HEK293 (cell line): ENCODE data around the gene RAB3B.

Source experiments
- CTCF ChIA-PET: fragments of 350-600 bp; formaldehyde crosslinking; extraction: SDS; loops from one replicate; lab custom pipeline; 2021; ENCODE audit warnings: antibody characterized with exemption; lab: Yijun Ruan, JAX
- POLR2A ChIA-PET: fragments of 300-600 bp; formaldehyde crosslinking; extraction: SDS; loops from one replicate; lab custom pipeline; 2020; ENCODE audit warnings: antibody characterized with exemption, inconsistent platforms; lab: Yijun Ruan, JAX
- H3K27ac ChIP-seq: fragments of 200-500 bp; sonication (Bioruptor generic); 2 replicates; pipeline ENCODE4 v1.5.1; 2014; ENCODE audit warnings: low read depth, low read length, control low read depth, inconsistent platforms; ENCODE audit errors: extremely low read depth
- H3K36me3 ChIP-seq, 2 experiments: fragments of 200-500 bp in 1 of 2; sonication (Bioruptor generic) in 1 of 2; 1 replicate in 1 of 2; 2 replicates in 1 of 2; pipeline ENCODE4 v1.5.1; 2014 to 2017; ENCODE audit warnings: inconsistent platforms in 2 of 2, low read length in 2 of 2; ENCODE audit not compliant: control insufficient read depth in 2 of 2, insufficient read depth in 1 of 2
- H3K4me1 ChIP-seq: fragments of 200-500 bp; sonication (Bioruptor generic); 2 replicates; pipeline ENCODE4 v1.5.1; 2014; ENCODE audit warnings: mild to moderate bottlenecking, low read length, inconsistent platforms; ENCODE audit not compliant: control insufficient read depth, insufficient read depth
- H3K4me3 ChIP-seq: 2 replicates; pipeline ENCODE4 v1.5.1; 2011; ENCODE audit warnings: low read depth, mild to moderate bottlenecking, control low read depth, low read length, moderate library complexity
- H3K9me3 ChIP-seq: fragments of 200-500 bp; sonication (Bioruptor generic); 2 replicates; pipeline ENCODE4 v1.5.1; 2014; ENCODE audit warnings: low read depth, low read length, inconsistent platforms; ENCODE audit not compliant: control insufficient read depth, insufficient read depth
- BCL11B ChIP-seq: fragments of 450-650 bp; formaldehyde crosslinking; IDR thresholded peaks from 2 replicates; pipeline ENCODE4 v1.5.1; 2016; ENCODE audit warnings: low read depth, missing biosample characterization, missing genetic modification characterization
- GLI4 ChIP-seq: fragments of 450-650 bp; formaldehyde crosslinking; IDR thresholded peaks from 2 replicates; pipeline ENCODE4 v1.5.1; 2016; ENCODE audit warnings: missing biosample characterization, missing genetic modification characterization
- GLIS1 ChIP-seq: fragments of 450-650 bp; formaldehyde crosslinking; IDR thresholded peaks from 2 replicates; pipeline ENCODE4 v1.5.1; 2016; ENCODE audit warnings: missing biosample characterization, missing genetic modification characterization
- KLF16 ChIP-seq: fragments of 450-650 bp; formaldehyde crosslinking; IDR thresholded peaks from 2 replicates; pipeline ENCODE4 v1.5.1; 2017; ENCODE audit warnings: missing biosample characterization, missing genetic modification characterization
- RBAK ChIP-seq: fragments of 450-650 bp; formaldehyde crosslinking; IDR thresholded peaks from 2 replicates; pipeline ENCODE4 v1.5.1; 2016; ENCODE audit warnings: missing biosample characterization, missing genetic modification characterization
- REPIN1 ChIP-seq: fragments of 450-650 bp; formaldehyde crosslinking; IDR thresholded peaks from 2 replicates; pipeline ENCODE4 v1.5.1; 2017; ENCODE audit warnings: missing biosample characterization, missing genetic modification characterization, low read depth
- SP2 ChIP-seq: fragments of 450-650 bp; formaldehyde crosslinking; IDR thresholded peaks from 2 replicates; pipeline ENCODE4 v1.5.1; 2016; ENCODE audit warnings: missing biosample characterization, missing genetic modification characterization
- TRIM28 ChIP-seq: IDR thresholded peaks from 2 replicates; pipeline ENCODE4 v1.6.1; 2011; ENCODE audit warnings: low read length, control low read depth, borderline replicate concordance
- YY1 ChIP-seq: fragments of 450-650 bp; formaldehyde crosslinking; IDR thresholded peaks from 2 replicates; pipeline ENCODE4 v1.5.1; 2018; ENCODE audit warnings: missing biosample characterization, missing genetic modification characterization
- ZBTB20 ChIP-seq: fragments of 450-650 bp; formaldehyde crosslinking; IDR thresholded peaks from 2 replicates; pipeline ENCODE4 v1.5.1; 2016; ENCODE audit warnings: missing biosample characterization, missing genetic modification characterization
- ZNF112 ChIP-seq: fragments of 450-650 bp; formaldehyde crosslinking; IDR thresholded peaks from 2 replicates; pipeline ENCODE4 v1.5.0; 2017; ENCODE audit warnings: missing biosample characterization, missing genetic modification characterization
- ZNF132 ChIP-seq: fragments of 450-650 bp; formaldehyde crosslinking; IDR thresholded peaks from 2 replicates; pipeline ENCODE4 v1.5.1; 2017; ENCODE audit warnings: missing biosample characterization, missing genetic modification characterization, borderline replicate concordance
- ZNF140 ChIP-seq: fragments of 450-650 bp; formaldehyde crosslinking; IDR thresholded peaks from 2 replicates; pipeline ENCODE4 v1.5.1; 2016; ENCODE audit warnings: missing biosample characterization, missing genetic modification characterization
- ZNF266 ChIP-seq: fragments of 450-650 bp; formaldehyde crosslinking; IDR thresholded peaks from 2 replicates; pipeline ENCODE4 v1.5.1; 2016; ENCODE audit warnings: missing biosample characterization, missing genetic modification characterization, low read depth
- ZNF341 ChIP-seq: fragments of 450-650 bp; formaldehyde crosslinking; IDR thresholded peaks from 2 replicates; pipeline ENCODE4; 2016; ENCODE audit warnings: low read depth, missing biosample characterization, missing genetic modification characterization
- ZNF416 ChIP-seq: fragments of 450-650 bp; formaldehyde crosslinking; IDR thresholded peaks from 2 replicates; pipeline ENCODE4 v1.5.1; 2016; ENCODE audit warnings: missing biosample characterization, missing genetic modification characterization
- ZNF596 ChIP-seq: fragments of 450-650 bp; IDR thresholded peaks from 2 replicates; pipeline ENCODE4 v1.5.0; 2018; ENCODE audit warnings: missing biosample characterization, mild to moderate bottlenecking, missing genetic modification characterization, moderate library complexity
- ZNF610 ChIP-seq: fragments of 450-650 bp; formaldehyde crosslinking; IDR thresholded peaks from 2 replicates; pipeline ENCODE4 v1.5.1; 2016; ENCODE audit warnings: missing biosample characterization, missing genetic modification characterization, borderline replicate concordance
- ZNF658 ChIP-seq: fragments of 450-650 bp; formaldehyde crosslinking; IDR thresholded peaks from 2 replicates; pipeline ENCODE4; 2016; ENCODE audit warnings: missing biosample characterization, missing genetic modification characterization
- ZNF670 ChIP-seq: fragments of 450-650 bp; formaldehyde crosslinking; IDR thresholded peaks from 2 replicates; pipeline ENCODE4 v1.5.1; 2016; ENCODE audit warnings: missing biosample characterization, missing genetic modification characterization, low read depth
- ZSCAN30 ChIP-seq: fragments of 450-650 bp; IDR thresholded peaks from 2 replicates; pipeline ENCODE4 v1.5.1; 2018; ENCODE audit warnings: missing biosample characterization, mild to moderate bottlenecking, missing genetic modification characterization, moderate library complexity
- TF ChIP-seq, protein P1 (sequence below): fragments of 450-650 bp; formaldehyde crosslinking; IDR thresholded peaks from 2 replicates; pipeline ENCODE4 v1.5.1; 2016; ENCODE audit warnings: missing biosample characterization, missing genetic modification characterization, borderline replicate concordance
- TF ChIP-seq, protein P2 (sequence below): fragments of 450-650 bp; formaldehyde crosslinking; IDR thresholded peaks from 2 replicates; pipeline ENCODE4 v1.5.1; 2016; ENCODE audit warnings: missing biosample characterization, missing genetic modification characterization
- TF ChIP-seq, protein P3 (sequence below): fragments of 450-650 bp; formaldehyde crosslinking; IDR thresholded peaks from 2 replicates; pipeline ENCODE4 v1.5.1; 2016; ENCODE audit warnings: missing biosample characterization, missing genetic modification characterization
- TF ChIP-seq, protein P4 (sequence below): fragments of 450-650 bp; formaldehyde crosslinking; IDR thresholded peaks from 2 replicates; pipeline ENCODE4 v1.5.1; 2017; ENCODE audit warnings: missing biosample characterization, missing genetic modification characterization

The RAB3B gene

DNA sequence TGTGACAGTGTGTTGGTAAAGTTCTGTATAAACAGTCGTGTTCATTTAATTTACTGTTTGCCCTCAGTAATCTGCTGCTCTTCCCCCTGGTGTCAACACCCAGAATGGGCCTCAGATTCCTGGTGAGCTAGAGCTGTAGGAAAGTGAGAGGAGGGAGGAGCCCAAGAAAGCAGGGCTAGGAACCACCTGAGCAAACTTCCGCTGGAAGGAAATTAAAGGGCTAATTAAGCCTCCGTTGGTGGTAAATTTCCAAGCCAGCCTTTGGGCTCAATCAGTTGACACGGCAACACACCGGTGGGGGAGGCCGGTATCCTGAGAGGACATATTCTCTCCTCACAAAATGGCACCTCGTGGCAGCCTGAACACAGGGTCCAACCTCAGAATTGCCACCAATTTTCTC lies 32.9 kb downstream of the RAB3B start (continued):
- TF ChIP-seq ZNF596 (tag by site-specific recombination) (no peak), ZNF132 (tag by site-specific recombination) (no peak)

DNA sequence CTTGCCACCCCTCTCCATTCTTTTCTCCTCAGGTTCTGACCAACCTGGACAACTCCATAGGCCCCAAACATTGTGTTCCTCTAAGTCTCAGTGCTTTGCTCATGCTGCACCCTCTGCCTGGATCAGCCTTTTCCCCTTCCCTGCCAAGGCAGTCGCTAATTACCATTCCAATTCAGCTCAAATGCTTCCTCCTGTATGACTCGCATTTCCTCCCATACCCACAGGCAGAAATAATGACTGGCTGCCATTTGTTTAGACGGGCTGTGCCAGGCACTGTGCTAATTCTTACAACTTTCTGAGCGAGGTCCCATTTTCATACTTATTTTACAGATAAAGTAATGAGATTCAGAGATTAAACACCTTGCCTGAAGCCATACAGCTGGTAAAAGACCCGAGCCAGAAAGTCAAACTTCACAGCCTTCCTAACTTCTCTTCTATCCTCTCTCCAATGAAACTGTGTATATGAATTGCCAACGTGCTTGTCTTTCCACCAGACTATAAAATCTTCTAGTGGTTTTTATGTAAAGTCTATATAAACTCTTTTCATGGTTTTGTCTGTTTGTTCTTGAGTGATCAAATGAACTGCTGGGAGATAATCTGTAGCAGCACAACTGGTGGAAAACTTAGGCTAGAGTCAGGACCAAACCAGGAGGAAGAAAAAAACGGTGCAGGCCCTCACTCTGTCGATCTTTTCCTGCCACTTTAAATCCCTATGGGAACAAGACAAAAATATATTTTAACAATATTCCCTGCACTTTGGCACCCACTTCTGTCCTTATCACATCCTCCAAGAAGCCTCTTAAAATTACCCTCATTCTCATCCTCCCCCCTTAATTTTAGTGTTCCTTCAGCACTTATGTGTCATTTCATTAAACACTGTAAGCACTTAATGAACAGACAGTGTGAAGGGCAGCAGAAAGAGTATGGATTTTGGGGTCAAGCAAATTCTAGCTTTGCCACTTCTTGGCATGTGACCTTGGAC lies 33.7 kb downstream of the RAB3B start:
- Histone ChIP-seq H3K4me1 (peaks cover 9% of the 10 kb centered on the region; the same call in 1 of the 2 replicates), H3K27ac (0 out of 2 replicates have a peak overlapping the region, but pooled peaks have one; percentile 11), H3K9me3 (no peaks in the 10 kb centered on the region), H3K36me3 (peaks cover 0 to 3% of the 10 kb centered on the region in 2 experiments; a peak in 1 of 3 replicates), H3K4me3 (no peak overlapping the region)
- POLR2A ChIA-PET: no interaction called here
- CTCF ChIA-PET: interaction anchor here (0.5 to 1.9 kb wide), 3 partner anchors 11 to 60 kb away, joined by 4 to 6 read pairs (median 5); no protein-coding TSS in a partner anchor
- peak; percentile 88; the same call in 1 of the 2 replicates for TF ChIP-seq ZNF140
- no peak for TF ChIP-seq ZNF416 (tag by site-specific recombination)
- TF ChIP-seq, protein P1, sequence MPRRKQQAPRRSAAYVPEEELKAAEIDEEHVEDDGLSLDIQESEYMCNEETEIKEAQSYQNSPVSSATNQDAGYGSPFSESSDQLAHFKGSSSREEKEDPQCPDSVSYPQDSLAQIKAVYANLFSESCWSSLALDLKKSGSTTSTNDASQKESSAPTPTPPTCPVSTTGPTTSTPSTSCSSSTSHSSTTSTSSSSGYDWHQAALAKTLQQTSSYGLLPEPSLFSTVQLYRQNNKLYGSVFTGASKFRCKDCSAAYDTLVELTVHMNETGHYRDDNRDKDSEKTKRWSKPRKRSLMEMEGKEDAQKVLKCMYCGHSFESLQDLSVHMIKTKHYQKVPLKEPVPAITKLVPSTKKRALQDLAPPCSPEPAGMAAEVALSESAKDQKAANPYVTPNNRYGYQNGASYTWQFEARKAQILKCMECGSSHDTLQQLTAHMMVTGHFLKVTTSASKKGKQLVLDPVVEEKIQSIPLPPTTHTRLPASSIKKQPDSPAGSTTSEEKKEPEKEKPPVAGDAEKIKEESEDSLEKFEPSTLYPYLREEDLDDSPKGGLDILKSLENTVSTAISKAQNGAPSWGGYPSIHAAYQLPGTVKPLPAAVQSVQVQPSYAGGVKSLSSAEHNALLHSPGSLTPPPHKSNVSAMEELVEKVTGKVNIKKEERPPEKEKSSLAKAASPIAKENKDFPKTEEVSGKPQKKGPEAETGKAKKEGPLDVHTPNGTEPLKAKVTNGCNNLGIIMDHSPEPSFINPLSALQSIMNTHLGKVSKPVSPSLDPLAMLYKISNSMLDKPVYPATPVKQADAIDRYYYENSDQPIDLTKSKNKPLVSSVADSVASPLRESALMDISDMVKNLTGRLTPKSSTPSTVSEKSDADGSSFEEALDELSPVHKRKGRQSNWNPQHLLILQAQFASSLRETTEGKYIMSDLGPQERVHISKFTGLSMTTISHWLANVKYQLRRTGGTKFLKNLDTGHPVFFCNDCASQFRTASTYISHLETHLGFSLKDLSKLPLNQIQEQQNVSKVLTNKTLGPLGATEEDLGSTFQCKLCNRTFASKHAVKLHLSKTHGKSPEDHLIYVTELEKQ (tag by site-specific recombination): no peak
- TF ChIP-seq ZNF266 (tag by site-specific recombination): no peak
- no peak for TF ChIP-seq RBAK (tag by site-specific recombination)
- TF ChIP-seq, protein P2, sequence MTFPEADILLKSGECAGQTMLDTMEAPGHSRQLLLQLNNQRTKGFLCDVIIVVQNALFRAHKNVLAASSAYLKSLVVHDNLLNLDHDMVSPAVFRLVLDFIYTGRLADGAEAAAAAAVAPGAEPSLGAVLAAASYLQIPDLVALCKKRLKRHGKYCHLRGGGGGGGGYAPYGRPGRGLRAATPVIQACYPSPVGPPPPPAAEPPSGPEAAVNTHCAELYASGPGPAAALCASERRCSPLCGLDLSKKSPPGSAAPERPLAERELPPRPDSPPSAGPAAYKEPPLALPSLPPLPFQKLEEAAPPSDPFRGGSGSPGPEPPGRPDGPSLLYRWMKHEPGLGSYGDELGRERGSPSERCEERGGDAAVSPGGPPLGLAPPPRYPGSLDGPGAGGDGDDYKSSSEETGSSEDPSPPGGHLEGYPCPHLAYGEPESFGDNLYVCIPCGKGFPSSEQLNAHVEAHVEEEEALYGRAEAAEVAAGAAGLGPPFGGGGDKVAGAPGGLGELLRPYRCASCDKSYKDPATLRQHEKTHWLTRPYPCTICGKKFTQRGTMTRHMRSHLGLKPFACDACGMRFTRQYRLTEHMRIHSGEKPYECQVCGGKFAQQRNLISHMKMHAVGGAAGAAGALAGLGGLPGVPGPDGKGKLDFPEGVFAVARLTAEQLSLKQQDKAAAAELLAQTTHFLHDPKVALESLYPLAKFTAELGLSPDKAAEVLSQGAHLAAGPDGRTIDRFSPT: no peak
- TF ChIP-seq ZNF132 (tag by site-specific recombination): no peak
- no peak for TF ChIP-seq BCL11B (tag by site-specific recombination)
- TF ChIP-seq ZNF112 (tag by site-specific recombination): no peak
- 0 out of 2 replicates have a peak, but pooled peaks have one; percentile 5 for TF ChIP-seq GLIS1 (tag by site-specific recombination)
- TF ChIP-seq ZBTB20 (tag by site-specific recombination): no peak
- TF ChIP-seq, protein P3, sequence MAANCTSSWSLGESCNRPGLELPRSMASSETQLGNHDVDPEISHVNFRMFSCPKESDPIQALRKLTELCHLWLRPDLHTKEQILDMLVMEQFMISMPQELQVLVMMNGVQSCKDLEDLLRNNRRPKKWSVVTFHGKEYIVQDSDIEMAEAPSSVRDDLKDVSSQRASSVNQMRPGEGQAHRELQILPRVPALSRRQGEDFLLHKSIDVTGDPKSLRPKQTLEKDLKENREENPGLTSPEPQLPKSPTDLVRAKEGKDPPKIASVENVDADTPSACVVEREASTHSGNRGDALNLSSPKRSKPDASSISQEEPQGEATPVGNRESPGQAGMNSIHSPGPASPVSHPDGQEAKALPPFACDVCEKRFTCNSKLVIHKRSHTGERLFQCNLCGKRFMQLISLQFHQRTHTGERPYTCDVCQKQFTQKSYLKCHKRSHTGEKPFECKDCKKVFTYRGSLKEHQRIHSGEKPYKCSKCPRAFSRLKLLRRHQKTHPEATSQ (tag by site-specific recombination): no peak
- no peak for TF ChIP-seq TRIM28
- no peak for TF ChIP-seq ZNF658 (tag by site-specific recombination)
- TF ChIP-seq GLI4 (tag by site-specific recombination): no peak
- TF ChIP-seq, protein P4, sequence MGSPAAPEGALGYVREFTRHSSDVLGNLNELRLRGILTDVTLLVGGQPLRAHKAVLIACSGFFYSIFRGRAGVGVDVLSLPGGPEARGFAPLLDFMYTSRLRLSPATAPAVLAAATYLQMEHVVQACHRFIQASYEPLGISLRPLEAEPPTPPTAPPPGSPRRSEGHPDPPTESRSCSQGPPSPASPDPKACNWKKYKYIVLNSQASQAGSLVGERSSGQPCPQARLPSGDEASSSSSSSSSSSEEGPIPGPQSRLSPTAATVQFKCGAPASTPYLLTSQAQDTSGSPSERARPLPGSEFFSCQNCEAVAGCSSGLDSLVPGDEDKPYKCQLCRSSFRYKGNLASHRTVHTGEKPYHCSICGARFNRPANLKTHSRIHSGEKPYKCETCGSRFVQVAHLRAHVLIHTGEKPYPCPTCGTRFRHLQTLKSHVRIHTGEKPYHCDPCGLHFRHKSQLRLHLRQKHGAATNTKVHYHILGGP (tag by site-specific recombination): no peak
- TF ChIP-seq SP2: no peak
- no peak for TF ChIP-seq ZSCAN30 (tag by site-specific recombination)
- 0 out of 2 replicates have a peak, but pooled peaks have one; percentile 34 for TF ChIP-seq ZNF341 (tag by site-specific recombination)
- no peak for TF ChIP-seq YY1 (tag by site-specific recombination)
- no peak for TF ChIP-seq REPIN1
- TF ChIP-seq KLF16 (tag by site-specific recombination): no peak
- no peak for TF ChIP-seq ZNF670 (tag by site-specific recombination)
- TF ChIP-seq ZNF610 (tag by site-specific recombination): no peak
